GM18870 (cell line): ENCODE measurements around the gene FAM174C.

ENCODE experiments used
- ATAC-seq: cut with Tn5 transposase; IDR thresholded peaks from one replicate; pipeline ENCODE4 v1.9.1; 2021; ENCODE audit warnings: moderate library complexity; ENCODE audit not compliant: unreplicated experiment

Gene FAM174C

GRCh38 chr19:1272423-1273262 is 2.7 kb upstream of the FAM174C start:
- ATAC-seq: no peak

GRCh38 chr19:1273263-1274041 is 1.9 kb upstream of the FAM174C start:
- no peak for ATAC-seq

- no peak for ATAC-seq
These were observed 1.1 kb upstream of the FAM174C start for GRCh38 chr19:1274081-1274851.

GRCh38 chr19:1274852-1275259 is 474 bp upstream of the FAM174C start:
- ATAC-seq: peak; percentile 1

GRCh38 chr19:1275976-1276627 is 772 bp downstream of the FAM174C start:
- no peak for ATAC-seq

GRCh38 chr19:1276628-1277022 is 1.3 kb downstream of the FAM174C start:
- no peak for ATAC-seq

GRCh38 chr19:1277061-1277460 is 1.7 kb downstream of the FAM174C start:
- ATAC-seq: no peak

- no peak for ATAC-seq
These were observed 2.7 kb downstream of the FAM174C start for GRCh38 chr19:1278074-1278473.

- no peak for ATAC-seq
These were observed 3.7 kb downstream of the FAM174C start for GRCh38 chr19:1278713-1279660.

GRCh38 chr19:1279782-1280341 is 4.5 kb downstream of the FAM174C start:
- no peak for ATAC-seq

GRCh38 chr19:1280636-1281568 is 5.6 kb downstream of the FAM174C start:
- ATAC-seq: no peak

GRCh38 chr19:1281569-1282287 is 6.4 kb downstream of the FAM174C start:
- no peak for ATAC-seq

- no peak for ATAC-seq
These were observed 7.4 kb downstream of the FAM174C start for GRCh38 chr19:1282588-1283206.

GRCh38 chr19:1283207-1283916 is 8.0 kb downstream of the FAM174C start:
- ATAC-seq: no peak

- no peak for ATAC-seq
These were observed 8.6 kb downstream of the FAM174C start for GRCh38 chr19:1283917-1284292.

- ATAC-seq: no peak
These were observed 9.1 kb downstream of the FAM174C start for GRCh38 chr19:1284293-1284978.
